Mesodermal cell (in vitro differentiated cells): ENCODE results near the gene PRPS2. TPM values are rescaled to one million over a fixed set of nuclear protein-coding genes. Genes with fewer than 3 reads are reported as not detected.
A peak's percentile ranks its signal among the peaks of the same experiment; 100 is the strongest.

Experiments used
- H3K27ac ChIP-seq: 2 replicates; pipeline ENCODE4 v1.7.0; 2013; ENCODE audit warnings: mild to moderate bottlenecking, low read depth, low read length, moderate library complexity; ENCODE audit not compliant: severe bottlenecking
- H3K36me3 ChIP-seq: 2 replicates; pipeline ENCODE4 v1.7.1; 2013; ENCODE audit warnings: mild to moderate bottlenecking, low read length, moderate library complexity; ENCODE audit not compliant: control insufficient read depth, insufficient read depth
- H3K4me1 ChIP-seq: one replicate; pipeline ENCODE4 v1.7.1; 2013; ENCODE audit warnings: mild to moderate bottlenecking, low read length; ENCODE audit not compliant: insufficient read depth, control insufficient read depth, poor library complexity, severe bottlenecking
- H3K4me3 ChIP-seq: 2 replicates; pipeline ENCODE4 v1.7.0; 2013; ENCODE audit warnings: low read length, control low read depth, mild to moderate bottlenecking; ENCODE audit not compliant: insufficient read depth, poor library complexity, severe bottlenecking; ENCODE audit errors: extremely low read depth
- H3K9me3 ChIP-seq: 2 replicates; pipeline ENCODE4 v1.7.1; 2013; ENCODE audit warnings: mild to moderate bottlenecking, low read length, moderate library complexity; ENCODE audit not compliant: control insufficient read depth
- WGBS, 2 experiments: methylation state at CpG; one replicate each; pipeline ENCODE4 v1.1.5; 2013; ENCODE audit warnings: missing lambda C conversion rate in 2 of 2; ENCODE audit not compliant: insufficient coverage in 2 of 2; 5-methylcytosine and 5-hydroxymethylcytosine counted together
- polyA plus RNA-seq, 2 experiments: library from polyadenylated mRNA; stranded (reverse); fragments of 50-300 nt; gene quantifications; one replicate each; pipeline ENCODE4 v1.2.3, GENCODE V29; 2013

PRPS2 gene
- polyA plus RNA-seq (2013, experiment 1 of 2): 16.0 TPM
- polyA plus RNA-seq (2013, experiment 2 of 2): 17.5 TPM

- Histone ChIP-seq H3K36me3 (no peaks in the 10 kb centered on the region), H3K9me3 (no peaks in the 10 kb centered on the region), H3K4me3 (peak within 1 kb of the TSS; percentile 52), H3K27ac (no peak within 1 kb of the TSS), H3K4me1 (no peaks in the 10 kb centered on the region)
- 0% methylated on average over 13 to 50 of the region's 113 CpGs for WGBS, 2 experiments
Observed at GRCh38 chrX:12791257-12792228, at the start of gene PRPS2. Gene PRPS2 (plus strand): TSS chrX:12791412. CDS start chrX:12791498, 86 bp downstream.

- Histone ChIP-seq H3K9me3 (no peaks in the 10 kb centered on the region), H3K36me3 (no peaks in the 10 kb centered on the region), H3K27ac (no peak overlapping the region), H3K4me1 (no peaks in the 10 kb centered on the region), H3K4me3 (no peak overlapping the region)
- 88% methylated on average over 4 of the region's 6 CpGs; no CpG with 5 or more reads in 1 of the 2 experiments for WGBS, 2 experiments
Observed at GRCh38 chrX:12741416-12741815, 49.8 kb upstream of the PRPS2 start.

GRCh38 chrX:12747433-12747832 lies 43.8 kb upstream of the PRPS2 start:
- no peak overlapping the region for H3K4me3 ChIP-seq
- H3K9me3 ChIP-seq: no peaks in the 10 kb centered on the region
- no peaks in the 10 kb centered on the region for H3K4me1 ChIP-seq
- H3K27ac ChIP-seq: no peak overlapping the region
- whole genome bisulfite sequencing, 2 experiments: 100% methylated on average over 1 of the region's 1 CpG; no CpG with 5 or more reads in 1 of the 2 experiments
- no peaks in the 10 kb centered on the region for H3K36me3 ChIP-seq

GRCh38 chrX:12751887-12752286 lies 39.3 kb upstream of the PRPS2 start:
- no peak overlapping the region for H3K4me3 ChIP-seq
- H3K36me3 ChIP-seq: no peaks in the 10 kb centered on the region
- no peaks in the 10 kb centered on the region for H3K4me1 ChIP-seq
- H3K27ac ChIP-seq: no peak overlapping the region
- no peaks in the 10 kb centered on the region for H3K9me3 ChIP-seq
- WGBS, 2 experiments: 60% methylated on average over 1 of the region's 1 CpG; no CpG with 5 or more reads in 1 of the 2 experiments

- Histone ChIP-seq H3K27ac (no peak overlapping the region), H3K4me1 (no peaks in the 10 kb centered on the region), H3K36me3 (no peaks in the 10 kb centered on the region), H3K4me3 (no peak overlapping the region), H3K9me3 (no peaks in the 10 kb centered on the region)
- no CpG with 5 or more reads among the region's 2 CpGs for WGBS, 2 experiments
Observed at GRCh38 chrX:12753366-12753765, 37.8 kb upstream of the PRPS2 start.

- no peak overlapping the region for H3K27ac ChIP-seq
- H3K4me3 ChIP-seq: no peak overlapping the region
- WGBS, 2 experiments: 80% methylated on average over 1 of the region's 3 CpGs; no CpG with 5 or more reads in 1 of the 2 experiments
- H3K36me3 ChIP-seq: no peaks in the 10 kb centered on the region
- H3K9me3 ChIP-seq: no peaks in the 10 kb centered on the region
- no peaks in the 10 kb centered on the region for H3K4me1 ChIP-seq
Observed at GRCh38 chrX:12758291-12758690, 32.9 kb upstream of the PRPS2 start.

- H3K9me3 ChIP-seq: no peaks in the 10 kb centered on the region
- H3K36me3 ChIP-seq: no peaks in the 10 kb centered on the region
- 80% methylated on average over 1 of the region's 2 CpGs; no CpG with 5 or more reads in 1 of the 2 experiments for WGBS, 2 experiments
- H3K4me3 ChIP-seq: no peak overlapping the region
- no peaks in the 10 kb centered on the region for H3K4me1 ChIP-seq
- H3K27ac ChIP-seq: no peak overlapping the region
Observed at GRCh38 chrX:12767856-12768255, 23.4 kb upstream of the PRPS2 start.

GRCh38 chrX:12768491-12768890 lies 22.7 kb upstream of the PRPS2 start:
- Histone ChIP-seq H3K4me3 (no peak overlapping the region), H3K36me3 (no peaks in the 10 kb centered on the region), H3K27ac (no peak overlapping the region), H3K4me1 (no peaks in the 10 kb centered on the region), H3K9me3 (no peaks in the 10 kb centered on the region)
- no CpG with 5 or more reads among the region's 4 CpGs for WGBS, 2 experiments

- Histone ChIP-seq H3K9me3 (no peaks in the 10 kb centered on the region), H3K4me3 (no peak overlapping the region), H3K36me3 (no peaks in the 10 kb centered on the region), H3K4me1 (no peaks in the 10 kb centered on the region), H3K27ac (no peak overlapping the region)
- no CpG with 5 or more reads among the region's 5 CpGs for whole genome bisulfite sequencing, 2 experiments
Observed at GRCh38 chrX:12770440-12770839, 20.8 kb upstream of the PRPS2 start.

GRCh38 chrX:12771445-12772069 lies 19.7 kb upstream of the PRPS2 start:
- Histone ChIP-seq H3K9me3 (no peaks in the 10 kb centered on the region), H3K36me3 (no peaks in the 10 kb centered on the region), H3K27ac (no peak overlapping the region), H3K4me1 (no peaks in the 10 kb centered on the region), H3K4me3 (no peak overlapping the region)
- 83 to 100% methylated on average over 2 to 3 of the region's 22 CpGs for whole genome bisulfite sequencing, 2 experiments
